ENCODE results near the gene RANBP1. TPM values are rescaled to one million over a fixed set of nuclear protein-coding genes. Genes with fewer than 3 reads are reported as not detected.

RANBP1 gene
- total and polyA plus RNA-seq, 9 of the 15 experiments (the other 6 are each of a cell fraction or from before 2014, with no cell fraction given): 162 to 2,891 (median 1,289) TPM

- TF ChIP-seq, protein P1, sequence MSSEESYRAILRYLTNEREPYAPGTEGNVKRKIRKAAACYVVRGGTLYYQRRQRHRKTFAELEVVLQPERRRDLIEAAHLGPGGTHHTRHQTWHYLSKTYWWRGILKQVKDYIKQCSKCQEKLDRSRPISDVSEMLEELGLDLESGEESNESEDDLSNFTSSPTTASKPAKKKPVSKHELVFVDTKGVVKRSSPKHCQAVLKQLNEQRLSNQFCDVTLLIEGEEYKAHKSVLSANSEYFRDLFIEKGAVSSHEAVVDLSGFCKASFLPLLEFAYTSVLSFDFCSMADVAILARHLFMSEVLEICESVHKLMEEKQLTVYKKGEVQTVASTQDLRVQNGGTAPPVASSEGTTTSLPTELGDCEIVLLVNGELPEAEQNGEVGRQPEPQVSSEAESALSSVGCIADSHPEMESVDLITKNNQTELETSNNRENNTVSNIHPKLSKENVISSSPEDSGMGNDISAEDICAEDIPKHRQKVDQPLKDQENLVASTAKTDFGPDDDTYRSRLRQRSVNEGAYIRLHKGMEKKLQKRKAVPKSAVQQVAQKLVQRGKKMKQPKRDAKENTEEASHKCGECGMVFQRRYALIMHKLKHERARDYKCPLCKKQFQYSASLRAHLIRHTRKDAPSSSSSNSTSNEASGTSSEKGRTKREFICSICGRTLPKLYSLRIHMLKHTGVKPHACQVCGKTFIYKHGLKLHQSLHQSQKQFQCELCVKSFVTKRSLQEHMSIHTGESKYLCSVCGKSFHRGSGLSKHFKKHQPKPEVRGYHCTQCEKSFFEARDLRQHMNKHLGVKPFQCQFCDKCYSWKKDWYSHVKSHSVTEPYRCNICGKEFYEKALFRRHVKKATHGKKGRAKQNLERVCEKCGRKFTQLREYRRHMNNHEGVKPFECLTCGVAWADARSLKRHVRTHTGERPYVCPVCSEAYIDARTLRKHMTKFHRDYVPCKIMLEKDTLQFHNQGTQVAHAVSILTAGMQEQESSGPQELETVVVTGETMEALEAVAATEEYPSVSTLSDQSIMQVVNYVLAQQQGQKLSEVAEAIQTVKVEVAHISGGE (CRISPR knock-in tag; IDR thresholded peaks at IDR 0.05): peak in 1 of 3 experiments; percentile 14; a peak in 1 of 6 replicates
- TF ChIP-seq POLR2G (IDR thresholded peaks at IDR 0.05; ENCODE audit: low read depth, low read length): peak; percentile 48
- no peak for TF ChIP-seq ILK (tag; IDR thresholded peaks at IDR 0.05; ENCODE audit: borderline replicate concordance, low read depth)
- TF ChIP-seq, protein P2, sequence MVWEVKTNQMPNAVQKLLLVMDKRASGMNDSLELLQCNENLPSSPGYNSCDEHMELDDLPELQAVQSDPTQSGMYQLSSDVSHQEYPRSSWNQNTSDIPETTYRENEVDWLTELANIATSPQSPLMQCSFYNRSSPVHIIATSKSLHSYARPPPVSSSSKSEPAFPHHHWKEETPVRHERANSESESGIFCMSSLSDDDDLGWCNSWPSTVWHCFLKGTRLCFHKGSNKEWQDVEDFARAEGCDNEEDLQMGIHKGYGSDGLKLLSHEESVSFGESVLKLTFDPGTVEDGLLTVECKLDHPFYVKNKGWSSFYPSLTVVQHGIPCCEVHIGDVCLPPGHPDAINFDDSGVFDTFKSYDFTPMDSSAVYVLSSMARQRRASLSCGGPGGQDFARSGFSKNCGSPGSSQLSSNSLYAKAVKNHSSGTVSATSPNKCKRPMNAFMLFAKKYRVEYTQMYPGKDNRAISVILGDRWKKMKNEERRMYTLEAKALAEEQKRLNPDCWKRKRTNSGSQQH (CRISPR knock-in tag; IDR thresholded peaks at IDR 0.05): no peak
- TF ChIP-seq GABPB2 (CRISPR knock-in tag; conservative IDR thresholded peaks at IDR 0.05): 0 out of 2 replicates have a peak, but pooled peaks have one; percentile 8
- TF ChIP-seq KDM5B (IDR thresholded peaks at IDR 0.05; ENCODE audit: insufficient replicate concordance, low read depth, low read length): peak; percentile 4
- TF ChIP-seq RBBP5 (IDR thresholded peaks at IDR 0.05; ENCODE audit: borderline replicate concordance, insufficient read depth, low read length, poor library complexity, severe bottlenecking): peak; percentile 44
- TF ChIP-seq TAF15 (IDR thresholded peaks at IDR 0.05; ENCODE audit: low read depth, low read length): 0 out of 2 replicates have a peak, but pooled peaks have one; percentile 42
- TF ChIP-seq RFX7 (CRISPR knock-in tag; IDR thresholded peaks at IDR 0.05): no peak
- peak; percentile 49; the same call in 1 of the 2 replicates for TF ChIP-seq ZNF408 (CRISPR knock-in tag; IDR thresholded peaks at IDR 0.05; ENCODE audit: low read depth)
- TF ChIP-seq ZNF277 (CRISPR knock-in tag; IDR thresholded peaks at IDR 0.05; ENCODE audit: borderline replicate concordance): 0 out of 2 replicates have a peak, but pooled peaks have one; percentile 51
- 0 out of 2 replicates have a peak, but pooled peaks have one; percentile 73 for TF ChIP-seq RBM14 (IDR thresholded peaks at IDR 0.05; ENCODE audit: borderline replicate concordance, insufficient read depth, low read depth, low read length)
- TF ChIP-seq PBX2 (CRISPR knock-in tag; IDR thresholded peaks at IDR 0.05; ENCODE audit: low read depth): 0 out of 2 replicates have a peak, but pooled peaks have one; percentile 2
- no peak for TF ChIP-seq PBX2 (tag; conservative IDR thresholded peaks at IDR 0.05; ENCODE audit: low read depth)
- TF ChIP-seq ZNF431 (CRISPR knock-in tag; IDR thresholded peaks at IDR 0.05): no peak
Measured at GRCh38 chr22:20141186-20142077, 25.5 kb downstream of the RANBP1 start (continued).

Measured in K562 (cell line).